ENCODE results near the gene IVNS1ABP. TPM values are rescaled to one million over a fixed set of nuclear protein-coding genes. Genes with fewer than 3 reads are reported as not detected.
"Not testable (repeated sequence)": the region's sequence is repeated elsewhere in the genome, so short reads cannot be mapped to it uniquely, and the experiment has no call there.

The IVNS1ABP gene
- total RNA-seq, 2 donors from 2014 or later, result 44.4 to 58.8 TPM

DNA sequence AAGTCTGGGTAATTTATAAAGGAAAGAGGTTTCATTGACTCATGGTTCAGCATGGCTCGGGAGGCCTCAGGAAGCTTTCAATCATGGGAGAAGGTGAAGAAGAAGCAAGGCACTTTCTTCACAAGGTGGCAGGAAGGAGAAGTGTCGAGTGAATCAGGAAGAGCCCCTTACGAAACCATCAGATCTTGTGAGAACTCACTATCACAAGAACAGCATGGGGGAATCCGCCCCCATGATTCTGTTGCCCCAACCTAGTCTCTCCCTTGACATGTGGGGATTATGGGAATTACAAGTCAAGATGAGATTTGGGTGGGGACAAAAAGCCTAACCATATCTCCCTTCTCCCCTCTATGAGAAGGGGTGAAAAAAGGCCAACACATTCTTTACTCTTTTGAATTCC is 11.2 kb upstream of the IVNS1ABP start:
- Histone ChIP-seq H3K36me3 (no peaks in the 10 kb centered on the region), H3K9me3 (no peaks in the 10 kb centered on the region), H3K27ac (no peak overlapping the region), H3K4me3 (no peak overlapping the region), H3K4me1 (replicated peaks) (no peaks in the 10 kb centered on the region), H3K27me3 (replicated peaks; ENCODE audit: insufficient read depth) (no peaks in the 10 kb centered on the region)
- no peak for DNase-seq (ENCODE audit: low spot score)
- 82% methylated on average over 4 of the region's 4 CpGs for WGBS
- intact Hi-C loops (cut with DNase I), result no loop called here
- no peak for TF ChIP-seq POLR2AphosphoS5 (IDR thresholded peaks at IDR 0.05)
- TF ChIP-seq POLR2A (IDR thresholded peaks at IDR 0.05), result no peak
- TF ChIP-seq, protein P1, sequence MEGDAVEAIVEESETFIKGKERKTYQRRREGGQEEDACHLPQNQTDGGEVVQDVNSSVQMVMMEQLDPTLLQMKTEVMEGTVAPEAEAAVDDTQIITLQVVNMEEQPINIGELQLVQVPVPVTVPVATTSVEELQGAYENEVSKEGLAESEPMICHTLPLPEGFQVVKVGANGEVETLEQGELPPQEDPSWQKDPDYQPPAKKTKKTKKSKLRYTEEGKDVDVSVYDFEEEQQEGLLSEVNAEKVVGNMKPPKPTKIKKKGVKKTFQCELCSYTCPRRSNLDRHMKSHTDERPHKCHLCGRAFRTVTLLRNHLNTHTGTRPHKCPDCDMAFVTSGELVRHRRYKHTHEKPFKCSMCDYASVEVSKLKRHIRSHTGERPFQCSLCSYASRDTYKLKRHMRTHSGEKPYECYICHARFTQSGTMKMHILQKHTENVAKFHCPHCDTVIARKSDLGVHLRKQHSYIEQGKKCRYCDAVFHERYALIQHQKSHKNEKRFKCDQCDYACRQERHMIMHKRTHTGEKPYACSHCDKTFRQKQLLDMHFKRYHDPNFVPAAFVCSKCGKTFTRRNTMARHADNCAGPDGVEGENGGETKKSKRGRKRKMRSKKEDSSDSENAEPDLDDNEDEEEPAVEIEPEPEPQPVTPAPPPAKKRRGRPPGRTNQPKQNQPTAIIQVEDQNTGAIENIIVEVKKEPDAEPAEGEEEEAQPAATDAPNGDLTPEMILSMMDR (IDR thresholded peaks at IDR 0.05), result no peak

DNA sequence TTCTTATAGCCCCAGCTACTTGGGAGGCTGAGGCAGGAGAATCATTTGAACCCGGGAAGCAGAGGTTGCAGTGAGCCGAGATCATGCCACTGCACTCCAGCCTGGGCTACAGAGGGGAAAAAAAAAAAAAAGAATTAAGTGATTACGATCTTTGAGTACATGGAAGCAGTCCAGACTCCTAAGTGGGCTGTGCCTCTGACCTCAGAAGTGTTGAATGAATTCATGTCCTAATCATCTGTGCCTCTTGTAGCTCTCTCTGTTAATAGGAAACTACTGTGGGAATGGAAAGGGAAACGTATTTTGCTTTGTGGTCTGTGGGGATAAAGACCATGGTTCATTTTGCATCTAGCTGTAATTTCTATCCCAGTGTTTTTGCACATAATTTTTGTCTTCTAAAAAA is 8.4 kb upstream of the IVNS1ABP start:
- Histone ChIP-seq H3K27me3 (replicated peaks; ENCODE audit: insufficient read depth) (no peaks in the 10 kb centered on the region), H3K36me3 (no peaks in the 10 kb centered on the region), H3K4me1 (replicated peaks) (no peaks in the 10 kb centered on the region), H3K4me3 (no peak overlapping the region), H3K27ac (no peak overlapping the region), H3K9me3 (no peaks in the 10 kb centered on the region)
- WGBS, result 62% methylated on average over 4 of the region's 4 CpGs
- TF ChIP-seq, protein P1 (IDR thresholded peaks at IDR 0.05), result no peak
- TF ChIP-seq POLR2AphosphoS5 (IDR thresholded peaks at IDR 0.05), result no peak
- TF ChIP-seq POLR2A (IDR thresholded peaks at IDR 0.05), result no peak
- no peak for DNase-seq (ENCODE audit: low spot score)
- intact Hi-C loops (cut with DNase I), result no loop called here

DNA sequence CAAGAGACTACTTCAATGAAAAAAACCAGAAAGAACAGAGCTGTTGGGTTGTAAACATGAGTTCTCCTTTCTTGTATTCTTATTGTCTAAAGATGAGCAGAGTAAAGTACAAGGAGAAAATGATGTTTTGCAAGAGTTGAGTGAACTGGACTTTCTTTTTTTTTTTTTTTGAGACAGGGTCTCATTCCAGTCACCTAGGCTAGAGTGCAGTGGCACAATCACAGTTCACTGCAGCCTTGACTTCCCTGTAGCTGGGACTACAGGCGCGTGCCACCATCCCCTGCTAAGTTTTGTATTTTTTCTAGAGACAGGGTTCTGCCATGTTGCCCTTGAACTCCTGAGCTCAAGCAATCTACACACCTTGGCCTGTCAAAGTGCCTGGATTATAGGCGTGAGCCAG is 7.1 kb upstream of the IVNS1ABP start:
- H3K27ac ChIP-seq, result no peak overlapping the region
- H3K4me1 ChIP-seq (replicated peaks), result no peaks in the 10 kb centered on the region

DNA sequence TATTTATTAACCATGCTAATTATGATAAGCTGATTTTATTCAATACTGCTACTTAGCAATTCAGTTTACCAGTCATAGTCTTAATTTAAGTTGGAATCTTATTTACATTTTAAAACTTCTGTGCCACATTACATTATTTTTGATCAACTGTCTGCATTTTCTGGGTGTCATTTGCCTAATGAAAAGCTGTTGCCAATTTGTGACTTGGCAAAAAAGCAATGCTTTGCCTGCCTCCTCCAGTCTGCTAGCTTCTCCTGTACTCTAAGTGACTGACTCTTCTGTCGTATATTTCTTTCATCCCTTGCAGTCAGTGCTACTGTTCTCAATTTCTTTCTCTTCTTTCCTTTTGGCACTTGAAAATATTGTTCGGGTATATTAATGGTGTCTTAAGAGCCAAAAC is 5.6 kb upstream of the IVNS1ABP start:
- no peak overlapping the region for H3K27ac ChIP-seq
- H3K4me1 ChIP-seq (replicated peaks), result no peaks in the 10 kb centered on the region
- 39% methylated on average over 2 of the region's 2 CpGs for WGBS
- H3K4me3 ChIP-seq, result no peak overlapping the region
- DNase-seq (ENCODE audit: low spot score), result no peak
- no peak for TF ChIP-seq POLR2A (IDR thresholded peaks at IDR 0.05)
- TF ChIP-seq POLR2AphosphoS5 (IDR thresholded peaks at IDR 0.05), result no peak
- TF ChIP-seq, protein P1 (IDR thresholded peaks at IDR 0.05), result no peak
- no peaks in the 10 kb centered on the region for H3K36me3 ChIP-seq
- intact Hi-C loops (cut with DNase I), result no loop called here
- H3K27me3 ChIP-seq (replicated peaks; ENCODE audit: insufficient read depth), result no peaks in the 10 kb centered on the region
- H3K9me3 ChIP-seq, result no peaks in the 10 kb centered on the region

More for the DNA sequence above, 7.1 kb upstream of the IVNS1ABP start:
- no peaks in the 10 kb centered on the region for H3K9me3 ChIP-seq
- H3K27me3 ChIP-seq (replicated peaks; ENCODE audit: insufficient read depth), result no peaks in the 10 kb centered on the region
- no peak for TF ChIP-seq POLR2A (IDR thresholded peaks at IDR 0.05)
- TF ChIP-seq, protein P1 (IDR thresholded peaks at IDR 0.05), result no peak
- no peak for TF ChIP-seq POLR2AphosphoS5 (IDR thresholded peaks at IDR 0.05)
- intact Hi-C loops (cut with DNase I), result no loop called here
- H3K36me3 ChIP-seq, result no peaks in the 10 kb centered on the region
- no peak for DNase-seq (ENCODE audit: low spot score)
- H3K4me3 ChIP-seq, result no peak overlapping the region
- 99% methylated on average over 3 of the region's 3 CpGs for WGBS

DNA sequence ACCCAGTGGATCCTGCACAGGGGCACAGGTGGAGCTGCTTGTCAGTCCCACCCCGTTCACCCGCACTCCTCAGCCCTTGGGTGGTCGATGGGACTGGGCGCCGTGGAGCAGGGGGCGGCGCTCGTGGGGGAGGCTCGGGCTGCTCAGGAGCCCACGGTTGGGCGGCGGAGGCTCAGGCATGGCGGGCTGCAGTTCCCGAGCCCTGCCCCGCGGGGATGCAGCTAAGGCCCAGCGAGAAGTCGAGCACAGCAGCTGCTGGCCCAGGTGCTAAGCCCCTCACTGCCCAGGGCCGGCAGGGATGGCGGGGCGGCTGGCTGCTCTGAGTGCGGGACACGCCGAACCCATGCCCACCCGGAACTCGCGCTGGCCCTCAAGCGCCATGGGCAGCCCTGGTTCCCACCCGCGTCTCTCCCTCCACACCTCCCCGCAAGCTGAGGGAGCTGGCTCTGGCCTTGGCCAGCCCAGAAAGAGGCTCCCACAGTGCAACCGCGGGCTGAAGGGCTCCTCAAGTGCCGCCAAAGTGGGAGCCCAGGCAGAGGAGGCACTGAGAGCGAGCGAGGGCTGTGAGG is 4.7 kb upstream of the IVNS1ABP start:
- H3K4me3 ChIP-seq; H3K27ac ChIP-seq; H3K9me3 ChIP-seq; H3K36me3 ChIP-seq; H3K27me3 ChIP-seq (replicated peaks; ENCODE audit: insufficient read depth); intact Hi-C loops (cut with DNase I); H3K4me1 ChIP-seq (replicated peaks); DNase-seq (ENCODE audit: low spot score): not testable (repeated sequence)
- WGBS, result 99% methylated on average over 36 of the region's 36 CpGs

DNA sequence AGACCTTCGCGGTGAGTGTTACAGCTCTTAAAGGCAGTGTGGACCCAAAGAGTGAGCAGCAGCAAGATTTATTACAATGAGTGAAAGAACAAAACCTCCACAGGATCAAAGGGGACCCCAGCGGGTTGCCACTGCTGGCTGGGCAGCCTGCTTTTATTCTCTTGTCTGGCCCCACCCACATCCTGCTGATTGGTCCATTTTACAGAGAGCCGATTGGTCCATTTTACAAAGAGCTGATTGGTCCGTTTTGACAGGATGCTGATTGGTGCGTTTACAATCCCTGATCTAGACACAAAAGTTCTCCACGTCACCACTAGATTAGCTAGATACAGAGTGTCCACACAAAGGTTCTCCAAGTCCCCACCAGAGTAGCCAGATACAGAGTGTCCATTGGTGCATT is 4.1 kb upstream of the IVNS1ABP start:
- H3K36me3 ChIP-seq; H3K27ac ChIP-seq; DNase-seq (ENCODE audit: low spot score); H3K4me1 ChIP-seq (replicated peaks); intact Hi-C loops (cut with DNase I); H3K4me3 ChIP-seq; H3K27me3 ChIP-seq (replicated peaks; ENCODE audit: insufficient read depth); H3K9me3 ChIP-seq: not testable (repeated sequence)
- WGBS, result 93% methylated on average over 7 of the region's 7 CpGs

Measured in prostate gland (tissue), 2 donors.